Panc1 (cell line): Measurements from ENCODE around the gene PCED1B.

Experiments used
- POLR2AphosphoS5 ChIP-seq: IDR thresholded peaks from 2 replicates; pipeline ENCODE4 v1.6.1; 2012; ENCODE audit warnings: mild to moderate bottlenecking, low read depth, low read length, moderate library complexity
- SIN3A ChIP-seq: IDR thresholded peaks from 2 replicates; pipeline ENCODE4 v1.6.1; 2012; ENCODE audit warnings: low read depth, mild to moderate bottlenecking, low read length, moderate library complexity, borderline replicate concordance; ENCODE audit not compliant: insufficient read depth
- TF ChIP-seq, protein P1 (sequence below): fragments of 450-650 bp; IDR thresholded peaks from 2 replicates; pipeline ENCODE4 v1.5.1; 2017; ENCODE audit warnings: mild to moderate bottlenecking

DNA sequence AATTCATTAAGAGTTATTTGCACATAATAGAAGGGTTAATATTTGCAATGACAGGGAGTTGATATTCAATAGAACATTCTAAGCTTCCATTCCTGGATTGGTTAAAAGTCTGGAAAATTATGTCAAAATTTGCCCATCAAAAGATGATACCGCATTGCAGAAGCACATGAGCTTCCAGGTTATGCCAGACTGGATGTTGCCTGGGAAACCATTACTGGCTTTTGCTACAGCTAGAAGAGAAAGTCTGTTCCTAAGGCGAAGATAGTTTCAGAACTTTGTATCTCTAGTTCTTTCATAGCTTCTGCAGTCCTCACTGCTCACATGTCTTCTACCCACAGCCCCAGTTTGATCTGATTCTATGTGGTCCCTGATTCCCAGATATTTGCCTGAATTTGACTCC, 122.8 kb downstream of the PCED1B start:
- TF ChIP-seq POLR2AphosphoS5 = no peak
- no peak for TF ChIP-seq SIN3A
- TF ChIP-seq, protein P1, sequence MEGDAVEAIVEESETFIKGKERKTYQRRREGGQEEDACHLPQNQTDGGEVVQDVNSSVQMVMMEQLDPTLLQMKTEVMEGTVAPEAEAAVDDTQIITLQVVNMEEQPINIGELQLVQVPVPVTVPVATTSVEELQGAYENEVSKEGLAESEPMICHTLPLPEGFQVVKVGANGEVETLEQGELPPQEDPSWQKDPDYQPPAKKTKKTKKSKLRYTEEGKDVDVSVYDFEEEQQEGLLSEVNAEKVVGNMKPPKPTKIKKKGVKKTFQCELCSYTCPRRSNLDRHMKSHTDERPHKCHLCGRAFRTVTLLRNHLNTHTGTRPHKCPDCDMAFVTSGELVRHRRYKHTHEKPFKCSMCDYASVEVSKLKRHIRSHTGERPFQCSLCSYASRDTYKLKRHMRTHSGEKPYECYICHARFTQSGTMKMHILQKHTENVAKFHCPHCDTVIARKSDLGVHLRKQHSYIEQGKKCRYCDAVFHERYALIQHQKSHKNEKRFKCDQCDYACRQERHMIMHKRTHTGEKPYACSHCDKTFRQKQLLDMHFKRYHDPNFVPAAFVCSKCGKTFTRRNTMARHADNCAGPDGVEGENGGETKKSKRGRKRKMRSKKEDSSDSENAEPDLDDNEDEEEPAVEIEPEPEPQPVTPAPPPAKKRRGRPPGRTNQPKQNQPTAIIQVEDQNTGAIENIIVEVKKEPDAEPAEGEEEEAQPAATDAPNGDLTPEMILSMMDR = no peak
